ENCODE data around the gene IFT20. TPM values are rescaled to one million over a fixed set of nuclear protein-coding genes. Genes with fewer than 3 reads are reported as not detected.

IFT20 gene
- total and polyA plus RNA-seq, 10 of the 15 experiments (the other 5 are each of a cell fraction or from before 2014, with no cell fraction given) = 9.4 to 38.2 (median 19.1) TPM

- no peak overlapping the region for H3K4me2 ChIP-seq (ENCODE audit: control insufficient read depth, insufficient read depth)
- no peaks in the 10 kb centered on the region for H3K9me3 ChIP-seq (replicated peaks; ENCODE audit: control insufficient read depth, insufficient read depth, low read length)
- H3K36me3 ChIP-seq (ENCODE audit: control insufficient read depth in 2 of 2, insufficient read depth in 2 of 2, low read length in 1 of 2) = no peaks in the 10 kb centered on the region; a peak in 1 of 4 replicates
- no peak for ATAC-seq
- H3K27ac ChIP-seq (ENCODE audit: control insufficient read depth, insufficient read depth) = no peak overlapping the region
- ChIA-PET POLR2A (interaction anchor here (2.1 kb wide), 1 partner anchor 11 kb away, joined by 8 read pairs; the partner anchor contains the start of gene POLDIP2), SMC1A (ENCODE audit: uncharacterized antibody, unreplicated experiment) (interaction anchor here (0.9 kb wide), 1 partner anchor 10 kb away, joined by 4 read pairs; the partner anchor contains the start of gene POLDIP2), RAD21 (ENCODE audit: unreplicated experiment) (no interaction called here), CTCF (no interaction called here)
- peaks cover 2% of the 10 kb centered on the region; the same call in 1 of the 2 replicates for H3K79me2 ChIP-seq (ENCODE audit: control insufficient read depth, insufficient read depth, low read length)
- TF ChIP-seq PRDM15 (CRISPR knock-in tag; IDR thresholded peaks at IDR 0.05) (no peak), STAT1 (conservative IDR thresholded peaks at IDR 0.05) (no peak), CEBPB (IDR thresholded peaks at IDR 0.05; ENCODE audit: borderline replicate concordance in 1 of 2, low read depth in 2 of 2, low read length in 2 of 2) (no peak), ZNF384 (IDR thresholded peaks at IDR 0.05; ENCODE audit: borderline replicate concordance, low read depth, low read length) (no peak), SMC3 (IDR thresholded peaks at IDR 0.05; ENCODE audit: borderline replicate concordance, low read length) (no peak), YBX1 (IDR thresholded peaks at IDR 0.05) (no peak), IKZF2 (IDR thresholded peaks at IDR 0.05) (no peak), CBFB (IDR thresholded peaks at IDR 0.05; ENCODE audit: low read depth) (no peak), E2F4 (IDR thresholded peaks at IDR 0.05; ENCODE audit: low read depth, low read length) (no peak), SIN3A (IDR thresholded peaks at IDR 0.05; ENCODE audit: low read depth, low read length) (no peak), HDAC2 (IDR thresholded peaks at IDR 0.05) (no peak), NFYB (IDR thresholded peaks at IDR 0.05; ENCODE audit: insufficient read depth, low read depth, low read length) (no peak), ESRRA (IDR thresholded peaks at IDR 0.05; ENCODE audit: low read length) (no peak), GATAD2B (conservative IDR thresholded peaks at IDR 0.05; ENCODE audit: low read depth) (no peak), MTA3 (IDR thresholded peaks at IDR 0.05; ENCODE audit: borderline replicate concordance, low read length) (no peak)
- no peak for FAIRE-seq
- H3K4me1 ChIP-seq (ENCODE audit: control insufficient read depth, insufficient read depth, low read length) = peaks cover 7% of the 10 kb centered on the region
- H3K4me3 ChIP-seq = no peak overlapping the region
- WGBS (ENCODE audit: insufficient coverage, insufficient replicate concordance, low lambda C conversion rate, missing lambda C conversion rate) = 56% methylated on average over 5 of the region's 5 CpGs
- no peak overlapping the region for H2AFZ ChIP-seq (ENCODE audit: control insufficient read depth, low read depth, low read length)
- DNase-seq (ENCODE audit: low read depth, low spot score) = no peak
- peaks cover 3% of the 10 kb centered on the region; the same call in 1 of the 2 replicates for H4K20me1 ChIP-seq (ENCODE audit: control insufficient read depth, insufficient read depth)
- BruUV-seq (replicated peaks) = no TSS peak
- H3K27me3 ChIP-seq (replicated peaks in 1 of 2; ENCODE audit: control insufficient read depth in 2 of 2, insufficient read depth in 2 of 2, low read length in 1 of 2) = no peaks in the 10 kb centered on the region
- H3K9ac ChIP-seq (ENCODE audit: control insufficient read depth, insufficient read depth, low read length) = no peak overlapping the region
- intact Hi-C loops (cut with micrococcal nuclease; ENCODE audit: unreplicated experiment) (no loop called here), in situ Hi-C loops (cut with MboI) (no loop called here)
Observed at GRCh38 chr17:28368306-28368831, 33.1 kb upstream of the IFT20 start.
